Aorta (tissue), 5 donors: ENCODE measurements around the gene GMEB1. TPM values are rescaled to one million over a fixed set of nuclear protein-coding genes. Genes with fewer than 3 reads are reported as not detected.
"Not testable (repeated sequence)": the region's sequence is repeated elsewhere in the genome, so short reads cannot be mapped to it uniquely, and the experiment has no call there.

ENCODE experiments used
- ATAC-seq: fragments of 200-7000 bp; cut with Tn5 transposase; one replicate; pipeline ENCODE4 v1.9.1; 2022; ENCODE audit warnings: moderate library complexity; ENCODE audit not compliant: low FRiP score
- DNase-seq, 2 donors: peaks; one replicate each; pipeline ENCODE4 v3.0.0-alpha.2; 2020
- H3K27ac ChIP-seq, 2 donors: one replicate each; pipeline ENCODE4 v1.5.1; 2013; ENCODE audit warnings: low read length in 2 of 2, mild to moderate bottlenecking in 2 of 2, moderate library complexity in 2 of 2, control low read depth in 1 of 2, inconsistent platforms in 1 of 2, low read depth in 1 of 2
- H3K27me3 ChIP-seq, 2 donors: one replicate each; pipeline ENCODE4 v1.6.1; 2013; ENCODE audit warnings: control low read depth in 1 of 2, low read length in 1 of 2, mild to moderate bottlenecking in 1 of 2, moderate library complexity in 1 of 2; ENCODE audit not compliant: insufficient read depth in 2 of 2, control insufficient read depth in 1 of 2
- H3K36me3 ChIP-seq, 2 donors: one replicate each; pipeline ENCODE4 v1.6.1; 2013; ENCODE audit warnings: control low read depth in 1 of 2, low read length in 1 of 2, mild to moderate bottlenecking in 1 of 2; ENCODE audit not compliant: insufficient read depth in 2 of 2, control insufficient read depth in 1 of 2
- H3K4me1 ChIP-seq, 2 donors: one replicate each; pipeline ENCODE4 v1.6.1; 2013; ENCODE audit warnings: low read length in 2 of 2, control low read depth in 1 of 2, mild to moderate bottlenecking in 1 of 2, moderate library complexity in 1 of 2; ENCODE audit not compliant: insufficient read depth in 2 of 2, control insufficient read depth in 1 of 2
- H3K4me3 ChIP-seq, 2 donors: one replicate each; pipeline ENCODE4 v1.5.1; 2013; ENCODE audit warnings: low read length in 2 of 2, control low read depth in 1 of 2, mild to moderate bottlenecking in 1 of 2
- H3K9me3 ChIP-seq: one replicate; pipeline ENCODE4 v1.6.1; 2013; ENCODE audit warnings: mild to moderate bottlenecking, low read length; ENCODE audit not compliant: control insufficient read depth
- WGBS, 2 donors: extraction: QIAGEN DNeasy Blood & Tissue Kit; methylation state at CpG; one replicate each; pipeline ENCODE4 v1.1.7; 2013; 5-methylcytosine and 5-hydroxymethylcytosine counted together
- intact Hi-C, 2 donors: fragments of 100-400 bp; cut with DNase I; formaldehyde crosslinking; loops; one replicate each; pipeline versions ENCODE4 v1.14.2 to v1.15.0; 2022
- polyA plus RNA-seq, 2 donors: library from polyadenylated mRNA; stranded (reverse); fragments of 200-250 nt; gene quantifications; one replicate each; pipeline ENCODE4 v1.2.3, GENCODE V29; 2013
- total RNA-seq, 2 donors: library from RNA; stranded (reverse); fragmentation: NEBNext Ultra II Directional; extraction: Animal tissue kit (Norgen Biotek cat#: 25700); gene quantifications; one replicate each; pipeline ENCODE4 v1.2.1, GENCODE V29; 2021
- donor health status: healthy with polysubstance abuse.
- donor health status: Bipolar disorder and iron deficiency.
- donor health status: DM: no; HTN: no; CAD: no.
- donor health status: DM: no; HTN: no; CAD: no.
- donor health status: DM: yes; HTN: yes; CAD: no.

GMEB1 gene
- total and polyA plus RNA-seq, 4 donors = 4.1 to 11.9 (median 7.6) TPM

DNA sequence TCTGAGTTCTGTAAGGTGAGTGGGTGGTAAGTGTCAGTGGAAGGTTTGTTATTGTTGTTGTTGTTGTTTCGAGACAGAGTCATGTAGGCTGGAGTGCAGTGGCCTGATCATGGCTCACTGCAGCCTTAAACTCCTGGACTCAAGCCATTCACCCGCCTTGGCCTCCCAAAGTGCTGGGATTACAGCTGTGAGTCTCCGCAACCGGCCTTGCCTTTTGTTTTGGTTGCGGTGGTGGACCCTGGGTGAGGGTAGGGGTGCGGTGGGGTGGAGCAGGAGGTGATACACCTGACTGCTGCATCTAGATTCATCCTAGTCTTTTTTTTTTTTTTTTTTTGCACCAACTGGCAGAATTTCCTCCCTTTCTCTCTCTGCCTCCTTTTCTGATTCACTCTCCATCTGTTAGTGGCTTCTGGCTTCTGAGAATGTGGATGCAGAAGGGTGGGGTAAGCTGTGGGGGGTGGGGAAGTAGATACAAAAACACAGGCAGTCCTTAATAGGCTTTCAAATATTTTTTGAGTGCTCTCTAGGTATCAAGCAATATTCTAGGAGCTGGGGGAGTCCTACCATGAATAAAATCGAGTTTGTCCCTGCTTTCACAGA is 4.6 kb upstream of the GMEB1 start:
- WGBS, 2 donors = 77% methylated on average over 7 of the region's 7 CpGs
- Histone ChIP-seq H3K36me3 (no peaks in the 10 kb centered on the region), H3K4me1 (no peaks in the 10 kb centered on the region), H3K9me3 (no peaks in the 10 kb centered on the region), H3K27ac (no peak overlapping the region), H3K27me3 (no peaks in the 10 kb centered on the region), H3K4me3 (no peak overlapping the region)
- peak in 1 of 2 donors; percentile 36 for DNase-seq
- intact Hi-C loops = no loop called here
- no peak for ATAC-seq

DNA sequence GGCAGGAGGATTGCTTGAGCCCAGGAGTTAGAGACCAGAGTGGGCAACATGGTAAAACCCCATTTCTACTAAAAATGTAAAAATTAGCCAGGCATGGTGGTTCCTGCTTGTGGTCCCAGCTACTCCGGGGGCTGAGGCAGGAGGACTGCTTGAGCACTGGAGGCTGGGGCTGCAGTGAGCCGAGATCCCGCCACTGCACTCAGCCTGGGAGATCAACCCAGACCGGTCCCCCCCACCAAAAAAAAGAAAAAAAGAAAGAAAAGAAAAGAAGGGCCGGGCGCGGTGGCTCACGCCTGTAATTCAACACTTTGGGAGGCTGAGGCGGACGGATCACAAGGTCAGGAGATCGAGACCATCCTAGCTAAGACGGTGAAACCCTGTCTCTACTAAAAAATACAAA is 1.8 kb upstream of the GMEB1 start:
- H3K36me3 ChIP-seq = no peaks in the 10 kb centered on the region

DNA sequence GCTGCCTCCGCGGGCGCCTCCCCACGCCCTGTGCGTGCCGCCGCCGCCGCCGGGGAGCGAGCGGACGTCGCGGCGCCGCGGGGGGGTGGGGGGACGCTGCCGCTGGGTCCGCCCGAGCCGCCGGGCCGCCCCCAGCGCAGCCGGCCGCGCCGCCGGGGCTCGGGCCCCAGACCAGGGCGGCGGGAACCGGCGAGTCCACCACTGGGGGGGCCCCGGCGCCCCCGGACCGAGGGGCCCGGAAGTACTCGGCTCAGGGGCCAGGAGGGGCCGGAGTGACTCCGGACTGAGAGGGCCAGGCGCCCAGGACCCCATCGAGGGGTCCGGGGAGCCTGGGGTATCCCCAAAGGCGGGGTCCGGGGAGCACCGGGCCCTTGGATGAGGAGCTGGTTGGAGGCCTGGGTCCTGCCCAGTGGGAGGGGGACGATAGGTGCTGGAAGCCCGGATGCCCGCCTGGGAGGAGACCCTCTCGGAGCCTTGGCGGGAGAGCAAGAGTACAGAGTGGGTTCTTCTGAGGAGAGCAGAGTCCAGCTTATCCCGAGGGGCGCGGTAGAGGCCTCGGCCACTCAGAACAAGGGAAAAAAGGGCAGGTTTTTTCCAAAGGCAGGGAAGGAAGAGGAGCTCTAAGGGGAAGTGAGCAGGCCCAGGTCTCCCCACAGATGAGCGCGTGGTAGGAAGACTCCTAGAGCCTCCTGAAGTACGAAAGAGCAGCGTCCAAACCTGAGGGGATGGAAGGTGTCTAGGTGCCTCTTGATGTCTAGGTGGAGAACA is 556 bp downstream of the GMEB1 start:
- Histone ChIP-seq H3K27me3 (no peaks in the 10 kb centered on the region), H3K9me3 (no peaks in the 10 kb centered on the region), H3K36me3 (no peaks in the 10 kb centered on the region), H3K4me1 (no peaks in the 10 kb centered on the region), H3K4me3 (peak overlapping the region; percentile 99 to 100), H3K27ac (peak overlapping the region; percentile 88 to 99)
- ATAC-seq (peak; percentile 74), DNase-seq (peak; percentile 67 to 87)
- intact Hi-C loops = loop anchor here in 1 of 2 donors (1.0 to 5.0 kb wide), 2 partner anchors 21 to 68 kb away; partner anchors contain the start of genes RNU11 and YTHDF2
- 0 to 1% methylated on average over 22 to 63 of the region's 63 CpGs for WGBS, 2 donors

More for the DNA sequence above, 1.8 kb upstream of the GMEB1 start:
- no peak for ATAC-seq
- Histone ChIP-seq H3K27me3 (no peaks in the 10 kb centered on the region), H3K27ac (no peak overlapping the region), H3K4me3 (no peak overlapping the region), H3K9me3 (no peaks in the 10 kb centered on the region), H3K4me1 (no peaks in the 10 kb centered on the region)
- 95 to 96% methylated on average over 12 of the region's 12 CpGs for WGBS, 2 donors
- intact Hi-C loops = loop anchor here in 1 of 2 donors (5.0 kb wide), 1 partner anchor 70 kb away; the partner anchor contains the start of gene YTHDF2
- no peak for DNase-seq

DNA sequence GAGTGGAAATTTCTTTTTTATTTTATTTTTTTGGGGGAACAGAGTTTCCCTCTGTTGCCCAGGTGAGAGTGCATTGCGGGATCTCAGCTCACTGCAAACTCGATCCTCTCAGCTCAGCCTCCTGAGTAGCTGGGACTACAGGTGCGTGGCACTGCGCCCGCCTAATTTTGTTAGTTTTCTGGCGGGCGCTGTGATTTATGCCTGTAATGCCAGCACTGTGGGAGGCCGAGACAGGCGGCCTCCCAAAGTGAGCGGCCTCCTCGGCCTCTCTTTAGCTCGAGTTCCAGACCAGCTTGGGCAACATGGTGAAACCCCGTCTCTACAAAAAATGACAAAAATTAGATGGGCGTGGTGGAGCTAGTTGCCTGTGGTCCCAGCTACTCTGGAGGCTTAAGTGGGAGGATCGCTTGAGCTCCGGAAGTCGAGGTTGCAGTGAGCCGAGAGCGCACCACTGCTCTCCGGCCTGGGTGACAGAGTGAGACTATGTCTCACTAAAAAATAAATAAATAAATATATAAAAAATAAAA is 2.7 kb downstream of the GMEB1 start:
- DNase-seq = peak in 1 of 2 donors; percentile 23
- Histone ChIP-seq H3K9me3 (no peaks in the 10 kb centered on the region), H3K4me3 (no peak overlapping the region), H3K27me3 (no peaks in the 10 kb centered on the region), H3K36me3 (no peaks in the 10 kb centered on the region), H3K4me1 (no peaks in the 10 kb centered on the region), H3K27ac (no peak overlapping the region)
- intact Hi-C loops = no loop called here
- no peak for ATAC-seq
- 94% methylated on average over 20 of the region's 20 CpGs for WGBS, 2 donors

GRCh38 chr1:28672971-28673370 is 4.4 kb downstream of the GMEB1 start:
- 95 to 96% methylated on average over 15 of the region's 15 CpGs for WGBS, 2 donors

DNA sequence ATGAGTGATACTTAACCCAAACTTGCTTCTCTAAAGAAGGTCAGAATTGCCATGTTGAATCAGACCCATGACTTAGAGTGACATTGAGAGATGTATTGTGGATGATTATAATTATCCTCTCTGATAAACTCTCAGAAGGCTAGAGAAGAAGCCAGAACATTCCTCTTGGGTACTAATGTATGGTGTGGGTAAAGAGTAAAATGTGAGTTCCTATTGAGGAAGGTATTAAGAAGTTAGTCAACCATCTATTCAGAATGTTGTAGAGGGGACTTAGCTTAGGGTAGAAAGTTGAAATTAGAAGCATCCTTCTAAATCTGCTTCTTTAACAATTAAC is 7.3 kb downstream of the GMEB1 start:
- intact Hi-C loops = no loop called here
- Histone ChIP-seq H3K4me3 (no peak overlapping the region), H3K9me3 (no peaks in the 10 kb centered on the region), H3K27ac (no peak overlapping the region), H3K4me1 (no peaks in the 10 kb centered on the region), H3K27me3 (no peaks in the 10 kb centered on the region), H3K36me3 (no peaks in the 10 kb centered on the region)
- DNase-seq (no peak), ATAC-seq (no peak)

More at GRCh38 chr1:28672971-28673370, 4.4 kb downstream of the GMEB1 start:
- H3K27ac ChIP-seq, H3K4me3 ChIP-seq, H3K36me3 ChIP-seq, H3K9me3 ChIP-seq, H3K4me1 ChIP-seq, H3K27me3 ChIP-seq, ATAC-seq, intact Hi-C loops: not testable (repeated sequence)
- peak in 1 of 2 donors; percentile 51 for DNase-seq

DNA sequence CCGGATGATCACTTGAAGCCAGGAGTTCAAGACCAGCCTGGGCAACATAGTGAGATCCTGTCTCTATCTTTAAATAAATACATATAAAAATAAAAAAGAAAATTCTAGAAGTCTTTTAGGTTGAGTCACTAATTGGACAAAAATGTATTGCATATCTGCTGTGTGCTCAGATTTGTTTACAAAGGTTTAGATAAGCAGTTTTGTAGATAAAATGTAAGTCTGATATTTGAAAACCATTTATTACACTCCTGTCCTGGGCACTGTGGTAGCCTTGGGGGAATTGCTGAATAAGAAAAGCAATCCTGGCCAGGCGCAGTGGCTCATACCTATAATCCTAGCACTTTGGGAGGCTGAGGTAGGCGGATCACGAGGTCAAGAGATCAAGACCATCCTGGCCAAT is 11.6 kb downstream of the GMEB1 start:
- Histone ChIP-seq H3K36me3 (no peaks in the 10 kb centered on the region), H3K27me3 (no peaks in the 10 kb centered on the region), H3K9me3 (no peaks in the 10 kb centered on the region), H3K4me1 (no peaks in the 10 kb centered on the region), H3K4me3 (no peak overlapping the region), H3K27ac (no peak overlapping the region)
- peak in 1 of 2 donors; percentile 23 for DNase-seq
- ATAC-seq = no peak
- WGBS, 2 donors = 68 to 73% methylated on average over 4 of the region's 4 CpGs
- intact Hi-C loops = no loop called here

DNA sequence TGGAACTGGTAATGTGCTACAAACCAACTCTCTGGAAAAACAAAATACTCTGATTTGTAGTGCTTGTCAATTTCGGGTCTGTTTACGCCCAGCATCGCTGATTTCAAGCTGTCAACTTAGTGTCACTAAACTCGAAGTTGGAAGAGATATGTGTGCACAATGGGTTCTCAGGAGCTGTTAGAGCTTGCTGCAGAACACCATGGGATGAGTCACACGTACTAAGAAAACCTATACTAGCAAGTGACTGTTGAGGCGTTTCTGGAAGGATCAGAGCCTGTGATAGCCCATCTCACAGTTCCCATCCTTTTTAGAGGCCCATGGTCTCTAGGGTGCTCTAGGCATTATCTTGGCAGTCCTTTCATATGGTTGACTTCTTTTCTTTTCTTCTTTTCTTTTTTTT is 14.3 kb downstream of the GMEB1 start:
- ATAC-seq (no peak), DNase-seq (no peak)
- H3K9me3 ChIP-seq = no peaks in the 10 kb centered on the region
- intact Hi-C loops = no loop called here
- H3K27ac ChIP-seq = no peak overlapping the region
- no peaks in the 10 kb centered on the region for H3K36me3 ChIP-seq
- H3K4me1 ChIP-seq = no peaks in the 10 kb centered on the region
- no peak overlapping the region for H3K4me3 ChIP-seq
- WGBS, 2 donors = 91 to 94% methylated on average over 6 of the region's 6 CpGs
- no peaks in the 10 kb centered on the region for H3K27me3 ChIP-seq

GRCh38 chr1:28684937-28685336 is 16.4 kb downstream of the GMEB1 start:
- Histone ChIP-seq H3K36me3 (no peaks in the 10 kb centered on the region), H3K27ac (no peak overlapping the region), H3K9me3 (no peaks in the 10 kb centered on the region), H3K4me3 (no peak overlapping the region), H3K27me3 (no peaks in the 10 kb centered on the region), H3K4me1 (no peaks in the 10 kb centered on the region)
- DNase-seq (no peak), ATAC-seq (no peak)
- 89 to 92% methylated on average over 4 of the region's 4 CpGs for WGBS, 2 donors
- intact Hi-C loops = no loop called here
